D721Med (cell line): ENCODE data around the gene ETV5.

Experiments
- DNase-seq: peaks from one replicate; pipeline ENCODE4 v3.0.0; 2011; ENCODE audit warnings: low spot score; ENCODE audit not compliant: insufficient read length
- FAIRE-seq: peaks from 2 replicates; lab custom pipeline; 2011; peaks lifted over from hg19 to GRCh38; lab: Jason Lieb, UNC
- CTCF ChIP-seq: IDR thresholded peaks from 2 replicates; pipeline ENCODE4 v1.5.1; 2012; ENCODE audit warnings: mild to moderate bottlenecking, control low read depth; ENCODE audit not compliant: insufficient read depth; ENCODE audit errors: missing control alignments

Gene ETV5

GRCh38 chr3:186105543-186105942 lies 3.3 kb downstream of the ETV5 start:
- no peak for DNase-seq
- FAIRE-seq: no peak
- TF ChIP-seq CTCF: no peak

GRCh38 chr3:186102687-186103086 lies 6.2 kb downstream of the ETV5 start:
- DNase-seq: no peak
- FAIRE-seq: no peak
- TF ChIP-seq CTCF: no peak

GRCh38 chr3:186100398-186100797 lies 8.5 kb downstream of the ETV5 start:
- no peak for TF ChIP-seq CTCF
- DNase-seq (no peak), FAIRE-seq (no peak)

GRCh38 chr3:186099178-186099577 lies 9.7 kb downstream of the ETV5 start:
- DNase-seq: no peak
- FAIRE-seq: no peak
- TF ChIP-seq CTCF: no peak

GRCh38 chr3:186098740-186099139 lies 10.1 kb downstream of the ETV5 start:
- FAIRE-seq: no peak

GRCh38 chr3:186097663-186098451 lies 11.0 kb downstream of the ETV5 start:
- DNase-seq (no peak), FAIRE-seq (no peak)
- TF ChIP-seq CTCF: no peak

More at GRCh38 chr3:186098740-186099139, 10.1 kb downstream of the ETV5 start:
- DNase-seq: no peak
- no peak for TF ChIP-seq CTCF

- DNase-seq (no peak), FAIRE-seq (no peak)
- no peak for TF ChIP-seq CTCF
These were observed 11.6 kb downstream of the ETV5 start for GRCh38 chr3:186097317-186097662.
